ENCODE results near the gene TMEM125. TPM values are rescaled to one million over a fixed set of nuclear protein-coding genes. Genes with fewer than 3 reads are reported as not detected.

The TMEM125 gene
- total RNA-seq, 2 donors from 2014 or later = 0.63 TPM; not detected in 1

- TF ChIP-seq CTCF (IDR thresholded peaks at IDR 0.05) = no peak
- no peak overlapping the region for H3K27ac ChIP-seq
- H3K9me3 ChIP-seq = no peaks in the 10 kb centered on the region
- no peaks in the 10 kb centered on the region for H3K27me3 ChIP-seq (replicated peaks; ENCODE audit: insufficient read depth)
- no peak overlapping the region for H3K4me3 ChIP-seq
- no peaks in the 10 kb centered on the region for H3K36me3 ChIP-seq
- DNase-seq (ENCODE audit: low spot score) (no peak), ATAC-seq (ENCODE audit: insufficient number of reproducible peaks, low FRiP score, low read depth) (no peak)
- no peaks in the 10 kb centered on the region for H3K4me1 ChIP-seq (ENCODE audit: control insufficient read depth in 1 of 2, low read depth in 2 of 2)
Measured at GRCh38 chr1:43238991-43239469, 30.8 kb upstream of the TMEM125 start.

GRCh38 chr1:43239484-43239883 is 30.3 kb upstream of the TMEM125 start:
- Histone ChIP-seq H3K36me3 (no peaks in the 10 kb centered on the region), H3K27ac (no peak overlapping the region), H3K4me1 (ENCODE audit: control insufficient read depth in 1 of 2, low read depth in 2 of 2) (no peaks in the 10 kb centered on the region), H3K9me3 (no peaks in the 10 kb centered on the region), H3K4me3 (no peak overlapping the region), H3K27me3 (replicated peaks; ENCODE audit: insufficient read depth) (no peaks in the 10 kb centered on the region)
- DNase-seq (ENCODE audit: low spot score) (no peak), ATAC-seq (ENCODE audit: insufficient number of reproducible peaks, low FRiP score, low read depth) (no peak)
- no peak for TF ChIP-seq CTCF (IDR thresholded peaks at IDR 0.05)

GRCh38 chr1:43241413-43241836 is 28.4 kb upstream of the TMEM125 start:
- H3K27ac ChIP-seq = no peak overlapping the region
- no peak for TF ChIP-seq CTCF (IDR thresholded peaks at IDR 0.05)
- no peaks in the 10 kb centered on the region for H3K4me1 ChIP-seq (ENCODE audit: control insufficient read depth in 1 of 2, low read depth in 2 of 2)
- H3K27me3 ChIP-seq (replicated peaks; ENCODE audit: insufficient read depth) = no peaks in the 10 kb centered on the region
- no peak overlapping the region for H3K4me3 ChIP-seq
- no peaks in the 10 kb centered on the region for H3K36me3 ChIP-seq
- ATAC-seq (ENCODE audit: insufficient number of reproducible peaks, low FRiP score, low read depth) = no peak
- no peaks in the 10 kb centered on the region for H3K9me3 ChIP-seq
- DNase-seq (ENCODE audit: low spot score) = no peak

GRCh38 chr1:43243299-43243698 is 26.5 kb upstream of the TMEM125 start:
- Histone ChIP-seq H3K36me3 (no peaks in the 10 kb centered on the region), H3K27me3 (replicated peaks; ENCODE audit: insufficient read depth) (no peaks in the 10 kb centered on the region), H3K9me3 (no peaks in the 10 kb centered on the region), H3K27ac (no peak overlapping the region), H3K4me3 (no peak overlapping the region), H3K4me1 (ENCODE audit: control insufficient read depth in 1 of 2, low read depth in 2 of 2) (no peaks in the 10 kb centered on the region)
- TF ChIP-seq CTCF (IDR thresholded peaks at IDR 0.05) = no peak
- ATAC-seq (ENCODE audit: insufficient number of reproducible peaks, low FRiP score, low read depth) (no peak), DNase-seq (ENCODE audit: low spot score) (no peak)

GRCh38 chr1:43246466-43247213 is 23.1 kb upstream of the TMEM125 start:
- no peaks in the 10 kb centered on the region for H3K27me3 ChIP-seq (replicated peaks; ENCODE audit: insufficient read depth)
- no peaks in the 10 kb centered on the region for H3K9me3 ChIP-seq
- no peak overlapping the region for H3K27ac ChIP-seq
- H3K36me3 ChIP-seq = no peaks in the 10 kb centered on the region
- H3K4me1 ChIP-seq (ENCODE audit: control insufficient read depth in 1 of 2, low read depth in 2 of 2) = no peaks in the 10 kb centered on the region
- no peak for TF ChIP-seq CTCF (IDR thresholded peaks at IDR 0.05)
- DNase-seq (ENCODE audit: low spot score) (no peak), ATAC-seq (ENCODE audit: insufficient number of reproducible peaks, low FRiP score, low read depth) (no peak)
- H3K4me3 ChIP-seq = no peak overlapping the region

All from thoracic aorta (tissue), 2 donors.